Measurements from ENCODE around the gene NMNAT2.

Gene NMNAT2

DNA sequence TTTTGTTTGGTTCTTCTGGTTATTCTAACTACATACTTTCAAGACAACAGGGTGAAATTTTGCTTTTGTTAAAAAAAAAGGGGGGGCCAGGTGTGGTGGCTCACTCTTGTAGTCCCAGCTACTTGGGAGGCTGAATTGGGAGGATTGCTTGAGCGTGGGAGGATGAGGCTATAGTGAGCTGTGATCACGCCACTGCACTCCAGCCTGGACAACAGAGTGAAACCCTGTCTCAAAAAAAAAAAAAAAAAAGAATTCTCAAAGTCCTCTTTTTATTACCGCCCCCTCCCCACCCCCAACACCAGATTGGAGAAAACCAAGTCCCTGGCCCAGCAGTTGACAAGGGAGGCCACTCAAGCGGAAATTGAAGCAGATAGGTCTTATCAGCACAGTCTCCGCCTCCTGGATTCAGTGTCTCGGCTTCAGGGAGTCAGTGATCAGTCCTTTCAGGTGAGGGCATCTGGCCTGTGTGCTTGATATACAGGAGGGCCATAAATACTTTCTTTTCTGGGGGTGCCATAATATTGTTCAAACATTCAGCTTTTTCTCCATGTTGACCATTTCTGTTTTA lies 181.9 kb downstream of the NMNAT2 start:
- no peak overlapping the region for H3K4me3 ChIP-seq
- DNase-seq (ENCODE audit: low spot score) = no peak
- no peak overlapping the region for H3K27ac ChIP-seq

DNA sequence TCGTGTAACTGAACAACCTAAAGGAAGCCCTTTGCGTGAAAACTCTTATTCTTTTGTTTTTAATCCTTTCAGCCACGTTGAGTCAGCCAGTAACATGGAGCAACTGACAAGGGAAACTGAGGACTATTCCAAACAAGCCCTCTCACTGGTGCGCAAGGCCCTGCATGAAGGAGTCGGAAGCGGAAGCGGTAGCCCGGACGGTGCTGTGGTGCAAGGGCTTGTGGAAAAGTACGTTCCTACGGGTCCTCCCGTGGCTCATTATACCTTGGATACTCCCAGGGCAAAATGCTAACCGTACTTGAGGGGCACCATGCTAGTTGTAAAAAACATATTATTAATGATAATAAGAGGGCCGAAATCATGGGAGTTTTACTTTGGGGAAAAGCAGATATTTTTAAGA lies 182.7 kb downstream of the NMNAT2 start:
- H3K4me3 ChIP-seq = no peak overlapping the region
- H3K27ac ChIP-seq = peak overlapping the region; percentile 78 to 88

More for the DNA sequence above, 181.9 kb downstream of the NMNAT2 start:
- TF ChIP-seq, protein P1, sequence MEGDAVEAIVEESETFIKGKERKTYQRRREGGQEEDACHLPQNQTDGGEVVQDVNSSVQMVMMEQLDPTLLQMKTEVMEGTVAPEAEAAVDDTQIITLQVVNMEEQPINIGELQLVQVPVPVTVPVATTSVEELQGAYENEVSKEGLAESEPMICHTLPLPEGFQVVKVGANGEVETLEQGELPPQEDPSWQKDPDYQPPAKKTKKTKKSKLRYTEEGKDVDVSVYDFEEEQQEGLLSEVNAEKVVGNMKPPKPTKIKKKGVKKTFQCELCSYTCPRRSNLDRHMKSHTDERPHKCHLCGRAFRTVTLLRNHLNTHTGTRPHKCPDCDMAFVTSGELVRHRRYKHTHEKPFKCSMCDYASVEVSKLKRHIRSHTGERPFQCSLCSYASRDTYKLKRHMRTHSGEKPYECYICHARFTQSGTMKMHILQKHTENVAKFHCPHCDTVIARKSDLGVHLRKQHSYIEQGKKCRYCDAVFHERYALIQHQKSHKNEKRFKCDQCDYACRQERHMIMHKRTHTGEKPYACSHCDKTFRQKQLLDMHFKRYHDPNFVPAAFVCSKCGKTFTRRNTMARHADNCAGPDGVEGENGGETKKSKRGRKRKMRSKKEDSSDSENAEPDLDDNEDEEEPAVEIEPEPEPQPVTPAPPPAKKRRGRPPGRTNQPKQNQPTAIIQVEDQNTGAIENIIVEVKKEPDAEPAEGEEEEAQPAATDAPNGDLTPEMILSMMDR (IDR thresholded peaks at IDR 0.05) = no peak

DNA sequence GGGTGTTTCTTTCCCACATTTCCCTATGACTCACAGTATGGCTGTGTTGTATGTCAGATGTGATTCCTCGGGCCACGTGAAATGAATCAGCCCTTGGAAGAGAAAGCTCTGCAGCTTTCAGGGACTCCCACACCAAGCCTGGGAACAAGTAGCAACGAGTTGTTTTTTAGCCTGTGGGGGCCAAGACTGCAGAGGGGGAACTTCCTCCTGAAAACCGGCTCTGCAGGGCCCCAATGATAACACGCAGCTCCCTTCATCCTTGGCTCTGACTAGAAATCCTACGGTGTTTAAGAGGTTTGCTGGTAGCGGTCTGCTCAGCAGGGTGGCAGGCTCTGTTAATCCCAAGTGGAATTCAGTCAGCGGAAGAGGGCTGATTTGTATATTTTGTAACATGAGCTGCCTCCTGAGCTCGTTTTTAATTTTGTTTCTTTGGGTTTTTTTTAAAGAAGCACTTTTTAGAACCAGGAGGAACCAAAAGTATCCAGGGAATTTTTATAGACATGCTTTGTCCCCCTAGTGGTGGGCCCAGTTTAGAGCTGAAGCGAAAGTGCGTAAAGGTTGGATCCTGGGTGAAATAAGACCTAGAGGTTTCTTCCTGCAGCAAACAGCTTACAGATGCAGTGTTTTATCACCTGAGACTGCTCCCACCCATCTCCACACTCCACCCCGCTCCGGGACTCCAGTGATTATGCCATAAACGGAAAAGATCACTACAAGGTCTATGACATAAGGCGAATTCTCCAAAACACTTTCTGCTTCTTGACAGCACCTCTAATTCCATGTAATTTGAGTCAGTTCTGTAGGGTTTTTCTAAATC lies 183.3 kb downstream of the NMNAT2 start:
- Histone ChIP-seq H3K27ac (peak overlapping the region; percentile 78 to 88), H3K4me3 (peak overlapping the region; percentile 65)

More for the DNA sequence above, 182.7 kb downstream of the NMNAT2 start:
- no peak for DNase-seq (ENCODE audit: low spot score)
- TF ChIP-seq, protein P1 (IDR thresholded peaks at IDR 0.05) = no peak

GRCh38 chr1:183233113-183233512 lies 185.1 kb downstream of the NMNAT2 start:
- TF ChIP-seq, protein P1 (IDR thresholded peaks at IDR 0.05) = no peak
- H3K27ac ChIP-seq = no peak overlapping the region
- no peak for DNase-seq (ENCODE audit: low spot score)
- H3K4me3 ChIP-seq = no peak overlapping the region

More for the DNA sequence above, 183.3 kb downstream of the NMNAT2 start:
- TF ChIP-seq, protein P1 (IDR thresholded peaks at IDR 0.05) = peak; percentile 62
- peak; percentile 89 for DNase-seq (ENCODE audit: low spot score)

- no peak for DNase-seq (ENCODE audit: low spot score)
- Histone ChIP-seq H3K27ac (no peak overlapping the region), H3K4me3 (no peak overlapping the region)
- TF ChIP-seq, protein P1 (IDR thresholded peaks at IDR 0.05) = no peak
These were observed 186.6 kb downstream of the NMNAT2 start for GRCh38 chr1:183231545-183231944.

DNA sequence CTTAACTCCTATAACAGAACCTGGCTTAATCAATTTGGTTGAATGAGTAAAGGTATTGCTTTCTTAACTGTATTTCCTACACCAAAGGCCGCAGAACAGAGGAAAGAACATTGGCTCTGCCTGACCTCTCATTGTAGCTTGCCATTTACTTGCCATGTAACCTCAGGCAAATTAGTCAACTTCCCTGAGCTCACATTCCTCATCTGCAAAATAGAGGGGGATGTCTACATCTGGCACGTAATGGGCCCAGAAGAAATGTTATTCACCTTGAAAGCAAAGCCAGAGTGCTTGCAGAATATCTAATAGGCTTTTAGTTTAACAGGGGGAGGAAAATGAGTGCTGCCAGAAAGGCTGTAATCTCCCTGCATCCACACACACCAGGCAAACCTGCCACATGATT lies 187.8 kb downstream of the NMNAT2 start:
- no peak overlapping the region for H3K27ac ChIP-seq
- H3K4me3 ChIP-seq = no peak overlapping the region
- DNase-seq (ENCODE audit: low spot score) = no peak
- TF ChIP-seq, protein P1 (IDR thresholded peaks at IDR 0.05) = no peak
